IMR-90 (cell line): Measurements from ENCODE around the gene SLC51A.

Experiments
- BHLHE40 ChIP-seq: fragments of 150-350 bp; IDR thresholded peaks from 2 replicates; pipeline ENCODE4 v1.6.1; 2016; ENCODE audit warnings: mild to moderate bottlenecking, low read depth, low read length
- CEBPB ChIP-seq: IDR thresholded peaks from 2 replicates; pipeline ENCODE4 v1.6.1; 2012; ENCODE audit warnings: low read depth, low read length, improper control_type of control experiment
- MAFK ChIP-seq: IDR thresholded peaks from 2 replicates; pipeline ENCODE4 v1.6.1; 2012; ENCODE audit warnings: low read depth, low read length, improper control_type of control experiment
- MXI1 ChIP-seq: IDR thresholded peaks from 2 replicates; pipeline ENCODE4 v1.6.1; 2012; ENCODE audit warnings: low read depth, mild to moderate bottlenecking, low read length, moderate library complexity, borderline replicate concordance
- POLR2A ChIP-seq: IDR thresholded peaks from 2 replicates; pipeline ENCODE4 v1.6.1; 2012; ENCODE audit warnings: mild to moderate bottlenecking, low read depth, low read length
- RCOR1 ChIP-seq: IDR thresholded peaks from 2 replicates; pipeline ENCODE4 v1.6.1; 2012; ENCODE audit warnings: mild to moderate bottlenecking, low read length, improper control_type of control experiment; ENCODE audit not compliant: insufficient replicate concordance
- RFX5 ChIP-seq: IDR thresholded peaks from 2 replicates; pipeline ENCODE4 v1.8.0; 2012; ENCODE audit warnings: low read depth, mild to moderate bottlenecking, low read length, moderate library complexity
- SMC3 ChIP-seq: fragments of 150-350 bp; IDR thresholded peaks from 2 replicates; pipeline ENCODE4 v1.6.1; 2016; ENCODE audit warnings: low read depth, mild to moderate bottlenecking, antibody characterized with exemption, low read length, moderate library complexity
- TF ChIP-seq, protein P1 (sequence below): conservative IDR thresholded peaks from 2 replicates; pipeline ENCODE4 v1.5.1; 2012; ENCODE audit warnings: mild to moderate bottlenecking, low read depth, low read length, improper control_type of control experiment
- TF ChIP-seq, protein P2 (sequence below): fragments of 150-350 bp; IDR thresholded peaks from 2 replicates; pipeline ENCODE4 v1.6.1; 2017; ENCODE audit warnings: mild to moderate bottlenecking, antibody characterized with exemption, low read length, low read depth

DNA sequence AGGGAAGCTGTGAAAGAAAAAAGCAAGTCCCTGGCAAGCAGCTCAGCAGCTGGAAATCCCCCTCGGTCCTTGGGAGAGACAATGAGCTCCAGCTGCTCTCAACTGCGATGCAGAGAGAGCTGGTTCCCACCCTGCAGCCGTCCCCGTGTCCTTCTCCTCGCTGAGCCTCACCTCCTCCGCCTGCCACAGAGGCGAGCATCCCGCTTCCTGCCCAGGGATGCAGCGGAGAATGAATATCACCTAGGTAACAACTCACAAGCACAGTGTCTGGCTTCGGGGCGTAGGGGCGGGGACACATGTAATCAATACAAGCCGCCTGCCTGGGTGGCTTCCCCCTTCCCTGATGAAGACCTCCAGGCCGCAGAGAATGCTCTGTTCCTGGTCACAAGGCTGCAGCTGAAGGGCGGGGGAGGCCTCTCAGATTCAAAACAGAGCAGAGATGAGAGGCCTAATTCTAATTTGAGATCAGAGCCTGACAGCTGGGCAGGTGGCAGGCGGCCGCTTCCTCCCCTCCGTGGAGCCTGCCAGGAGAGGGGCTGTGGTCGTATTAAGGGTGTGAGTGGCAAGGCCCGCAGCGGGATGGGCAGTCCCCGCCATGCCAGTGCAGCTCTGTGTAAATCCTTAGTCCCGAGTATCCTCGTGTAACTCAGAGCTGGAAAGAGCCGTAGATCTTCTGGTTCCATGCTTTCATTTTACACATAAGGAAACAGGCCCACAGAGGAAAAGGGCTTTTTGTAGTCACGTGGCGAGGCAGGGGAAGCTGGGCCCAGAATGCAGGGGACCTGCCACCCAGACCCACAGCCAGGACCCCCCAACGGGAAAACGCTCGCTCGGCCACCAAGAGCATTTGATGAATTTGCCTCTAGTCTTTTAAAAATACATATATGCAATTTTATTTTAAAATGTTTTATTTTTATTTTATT lies 29.4 kb upstream of the SLC51A start:
- TF ChIP-seq RCOR1 (no peak), RFX5 (no peak), BHLHE40 (no peak), SMC3 (no peak), POLR2A (no peak), CEBPB (no peak), MXI1 (no peak), MAFK (no peak)
- TF ChIP-seq, protein P1, sequence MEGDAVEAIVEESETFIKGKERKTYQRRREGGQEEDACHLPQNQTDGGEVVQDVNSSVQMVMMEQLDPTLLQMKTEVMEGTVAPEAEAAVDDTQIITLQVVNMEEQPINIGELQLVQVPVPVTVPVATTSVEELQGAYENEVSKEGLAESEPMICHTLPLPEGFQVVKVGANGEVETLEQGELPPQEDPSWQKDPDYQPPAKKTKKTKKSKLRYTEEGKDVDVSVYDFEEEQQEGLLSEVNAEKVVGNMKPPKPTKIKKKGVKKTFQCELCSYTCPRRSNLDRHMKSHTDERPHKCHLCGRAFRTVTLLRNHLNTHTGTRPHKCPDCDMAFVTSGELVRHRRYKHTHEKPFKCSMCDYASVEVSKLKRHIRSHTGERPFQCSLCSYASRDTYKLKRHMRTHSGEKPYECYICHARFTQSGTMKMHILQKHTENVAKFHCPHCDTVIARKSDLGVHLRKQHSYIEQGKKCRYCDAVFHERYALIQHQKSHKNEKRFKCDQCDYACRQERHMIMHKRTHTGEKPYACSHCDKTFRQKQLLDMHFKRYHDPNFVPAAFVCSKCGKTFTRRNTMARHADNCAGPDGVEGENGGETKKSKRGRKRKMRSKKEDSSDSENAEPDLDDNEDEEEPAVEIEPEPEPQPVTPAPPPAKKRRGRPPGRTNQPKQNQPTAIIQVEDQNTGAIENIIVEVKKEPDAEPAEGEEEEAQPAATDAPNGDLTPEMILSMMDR: no peak
- TF ChIP-seq, protein P2, sequence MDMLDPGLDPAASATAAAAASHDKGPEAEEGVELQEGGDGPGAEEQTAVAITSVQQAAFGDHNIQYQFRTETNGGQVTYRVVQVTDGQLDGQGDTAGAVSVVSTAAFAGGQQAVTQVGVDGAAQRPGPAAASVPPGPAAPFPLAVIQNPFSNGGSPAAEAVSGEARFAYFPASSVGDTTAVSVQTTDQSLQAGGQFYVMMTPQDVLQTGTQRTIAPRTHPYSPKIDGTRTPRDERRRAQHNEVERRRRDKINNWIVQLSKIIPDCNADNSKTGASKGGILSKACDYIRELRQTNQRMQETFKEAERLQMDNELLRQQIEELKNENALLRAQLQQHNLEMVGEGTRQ: no peak
